HG03521 (cell line): ENCODE data around the gene INO80B.
"Not testable (repeated sequence)": the region's sequence is repeated elsewhere in the genome, so short reads cannot be mapped to it uniquely, and the experiment has no call there.

ENCODE experiments used
- ATAC-seq: cut with Tn5 transposase; IDR thresholded peaks from one replicate; pipeline ENCODE4 v1.9.1; 2021; ENCODE audit warnings: mild to moderate bottlenecking, moderate library complexity; ENCODE audit not compliant: unreplicated experiment

The INO80B gene

GRCh38 chr2:74425523-74425922 lies 29.4 kb upstream of the INO80B start:
- ATAC-seq = no peak

DNA sequence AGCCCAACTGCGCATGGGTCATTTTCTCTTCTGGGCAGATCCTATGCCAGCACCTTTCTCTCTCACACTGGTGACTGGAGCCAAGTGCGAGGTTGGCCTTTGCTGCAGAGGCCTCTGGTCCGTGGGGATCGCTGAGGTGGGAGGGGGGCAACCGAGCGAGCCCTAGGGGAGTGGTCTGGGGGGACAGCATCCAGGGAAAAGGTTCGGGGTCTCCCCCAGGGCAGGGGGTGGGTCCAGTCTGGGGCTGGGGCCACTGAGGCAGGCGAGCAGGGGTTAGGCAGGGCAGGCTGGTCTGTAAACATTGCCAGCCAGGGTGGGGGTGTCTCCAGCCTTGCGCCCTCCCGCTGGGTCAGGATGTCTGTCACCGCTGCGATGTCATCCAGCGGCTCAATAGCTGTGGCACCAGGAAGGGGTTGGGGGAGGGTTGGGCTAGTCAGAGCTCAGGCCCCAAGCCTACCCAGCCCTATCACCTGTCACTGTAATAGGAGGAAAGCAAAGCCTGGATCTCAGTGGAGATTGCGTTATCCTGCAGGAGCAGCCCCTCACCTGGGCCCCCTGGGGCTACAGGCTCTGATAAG lies 28.6 kb upstream of the INO80B start:
- ATAC-seq = no peak

GRCh38 chr2:74427551-74427950 lies 27.3 kb upstream of the INO80B start:
- no peak for ATAC-seq

GRCh38 chr2:74428675-74429074 lies 26.2 kb upstream of the INO80B start:
- ATAC-seq = no peak

DNA sequence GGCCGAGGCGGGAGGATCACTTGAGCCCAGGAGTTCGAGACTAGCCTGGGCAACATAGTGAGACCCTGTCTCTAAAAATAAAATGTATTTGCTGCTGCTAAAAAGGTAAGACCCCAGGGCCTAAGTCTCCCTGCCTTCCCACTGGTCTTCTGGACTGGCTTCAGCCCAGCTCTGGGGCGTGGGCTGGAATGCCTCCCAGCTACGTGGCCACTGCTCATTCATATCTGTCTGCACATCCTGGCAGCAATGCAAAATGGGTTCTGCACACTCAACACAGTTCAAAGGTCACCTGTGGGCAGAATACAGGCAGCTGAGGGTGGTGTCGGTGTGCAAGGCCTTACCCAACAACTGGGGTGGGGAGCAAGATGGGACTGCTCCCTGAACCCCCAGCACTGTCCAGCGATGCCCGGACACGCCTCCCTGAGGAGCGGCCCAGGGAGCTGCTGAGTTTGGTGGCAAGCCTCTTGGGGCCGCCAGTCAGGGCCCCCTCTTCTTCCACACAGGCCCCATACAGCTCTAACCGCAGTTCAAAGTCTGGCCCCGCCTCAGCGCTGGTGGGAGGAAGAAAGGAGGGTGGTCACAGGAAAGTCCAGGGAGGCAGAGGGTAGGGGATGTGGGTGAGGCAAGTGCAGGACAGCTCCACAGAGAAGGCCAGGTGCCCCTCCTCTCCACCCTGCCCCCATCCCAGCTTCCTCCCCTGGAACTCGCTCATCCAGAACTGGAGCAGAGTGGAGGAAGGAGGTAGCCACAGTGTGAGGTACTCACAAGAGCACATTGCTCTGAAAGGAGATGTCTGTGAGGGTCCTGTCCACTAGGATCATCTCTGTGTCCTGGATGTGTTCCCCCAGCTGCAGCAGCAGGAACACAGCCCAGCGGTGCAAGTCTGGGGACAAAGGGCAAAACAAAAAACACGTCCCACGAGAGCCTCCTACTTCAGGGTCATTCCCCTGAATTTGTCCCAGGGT lies 25.1 kb upstream of the INO80B start:
- ATAC-seq = no peak

- ATAC-seq = no peak
Observed at GRCh38 chr2:74430502-74430901, 24.4 kb upstream of the INO80B start.

- ATAC-seq = no peak
Observed at GRCh38 chr2:74436111-74436805, 18.6 kb upstream of the INO80B start.

DNA sequence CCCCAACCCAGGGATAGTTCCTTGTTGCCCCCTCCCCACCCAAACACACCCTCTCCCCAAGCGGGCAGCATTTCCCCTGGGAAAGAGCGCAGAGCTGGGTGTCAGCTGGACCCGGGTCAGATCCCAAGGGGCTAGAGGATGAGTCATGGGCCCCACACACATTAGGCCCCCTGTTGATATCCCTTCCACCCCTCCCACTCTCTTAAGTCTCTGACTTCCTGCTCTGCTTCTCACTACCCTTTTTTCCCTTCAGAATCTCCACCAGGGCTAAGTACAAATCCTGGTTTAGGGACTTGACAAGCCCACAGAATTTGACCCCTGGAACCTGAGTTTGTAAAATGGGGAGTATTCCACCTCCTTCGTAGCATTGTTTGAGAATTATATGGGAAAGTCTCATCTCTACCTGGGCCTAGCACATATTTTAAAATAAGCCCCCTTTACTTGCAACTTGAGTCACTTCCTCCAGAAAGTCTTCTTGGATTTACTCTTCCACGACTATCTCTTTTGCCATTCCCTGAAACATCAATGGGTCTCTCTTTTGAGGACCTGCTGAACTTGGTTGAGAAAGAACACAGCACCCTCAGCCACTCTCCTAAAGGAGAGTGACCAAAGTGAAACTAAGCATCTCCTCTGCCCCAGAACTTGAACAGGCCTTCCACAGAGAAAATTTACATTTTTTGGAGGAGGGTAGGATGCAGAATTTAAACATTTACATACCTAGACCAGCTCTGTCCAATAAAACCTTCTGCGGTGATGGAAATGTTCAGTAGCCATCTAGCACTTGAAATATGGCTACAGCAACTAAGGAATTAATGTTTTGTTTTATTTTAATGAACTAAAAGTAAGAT lies 17.8 kb upstream of the INO80B start:
- no peak for ATAC-seq

GRCh38 chr2:74438248-74438647 lies 16.6 kb upstream of the INO80B start:
- ATAC-seq = no peak

DNA sequence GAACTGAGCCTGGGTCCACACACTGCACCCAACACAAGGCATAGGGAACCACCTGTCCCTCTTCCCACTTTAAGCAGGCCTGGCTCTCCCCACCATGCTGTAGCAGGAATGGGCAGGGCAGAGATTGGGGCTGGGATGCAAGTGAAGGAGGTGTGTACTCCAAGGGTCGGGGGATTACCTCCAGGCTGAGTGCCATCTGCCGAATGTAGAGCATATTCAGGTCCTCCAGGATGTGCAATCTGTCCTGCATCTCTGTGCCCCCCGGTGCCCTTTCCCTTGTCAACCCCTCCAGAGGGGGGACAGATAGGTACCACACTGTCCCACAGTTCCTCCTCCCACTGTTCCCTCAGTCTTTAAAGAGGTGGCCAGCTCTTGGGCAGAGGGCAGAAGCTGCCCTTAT lies 15.5 kb upstream of the INO80B start:
- no peak for ATAC-seq

- peak; percentile 7 for ATAC-seq
Observed at GRCh38 chr2:74439803-74440377, 15.0 kb upstream of the INO80B start.

GRCh38 chr2:74440378-74441169 lies 14.3 kb upstream of the INO80B start:
- peak; percentile 82 for ATAC-seq

DNA sequence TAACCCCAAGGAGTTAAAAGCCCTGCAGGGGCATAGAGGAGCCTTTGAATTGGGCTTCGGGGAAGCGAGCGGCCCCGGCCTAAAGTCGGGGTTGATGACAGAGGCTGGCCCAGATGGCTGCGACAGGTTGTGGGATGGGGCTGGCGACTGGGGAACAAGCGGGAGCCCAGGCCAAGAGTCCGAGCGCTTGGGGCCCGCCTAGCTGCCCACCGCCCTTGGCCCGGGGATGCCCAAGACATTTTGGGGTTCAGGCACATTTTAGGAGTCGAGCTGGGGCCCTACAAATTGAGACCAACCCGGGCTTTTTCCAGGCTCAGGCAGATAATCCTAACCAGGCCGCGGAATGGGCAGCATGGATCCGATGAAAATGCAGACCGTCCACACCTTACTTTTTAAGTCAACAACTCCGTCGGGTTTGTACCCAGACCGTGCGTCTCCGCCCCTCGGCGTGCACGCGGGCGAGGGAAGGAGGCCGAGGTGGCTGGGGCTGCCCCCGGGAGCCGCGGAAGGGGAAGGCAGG lies 13.7 kb upstream of the INO80B start:
- no peak for ATAC-seq

- no peak for ATAC-seq
Observed at GRCh38 chr2:74441690-74442482, 13.0 kb upstream of the INO80B start, which contains the start of gene RTKN. Gene RTKN (minus strand): TSS chr2:74441937. CDS start chr2:74441816, 121 bp downstream.

DNA sequence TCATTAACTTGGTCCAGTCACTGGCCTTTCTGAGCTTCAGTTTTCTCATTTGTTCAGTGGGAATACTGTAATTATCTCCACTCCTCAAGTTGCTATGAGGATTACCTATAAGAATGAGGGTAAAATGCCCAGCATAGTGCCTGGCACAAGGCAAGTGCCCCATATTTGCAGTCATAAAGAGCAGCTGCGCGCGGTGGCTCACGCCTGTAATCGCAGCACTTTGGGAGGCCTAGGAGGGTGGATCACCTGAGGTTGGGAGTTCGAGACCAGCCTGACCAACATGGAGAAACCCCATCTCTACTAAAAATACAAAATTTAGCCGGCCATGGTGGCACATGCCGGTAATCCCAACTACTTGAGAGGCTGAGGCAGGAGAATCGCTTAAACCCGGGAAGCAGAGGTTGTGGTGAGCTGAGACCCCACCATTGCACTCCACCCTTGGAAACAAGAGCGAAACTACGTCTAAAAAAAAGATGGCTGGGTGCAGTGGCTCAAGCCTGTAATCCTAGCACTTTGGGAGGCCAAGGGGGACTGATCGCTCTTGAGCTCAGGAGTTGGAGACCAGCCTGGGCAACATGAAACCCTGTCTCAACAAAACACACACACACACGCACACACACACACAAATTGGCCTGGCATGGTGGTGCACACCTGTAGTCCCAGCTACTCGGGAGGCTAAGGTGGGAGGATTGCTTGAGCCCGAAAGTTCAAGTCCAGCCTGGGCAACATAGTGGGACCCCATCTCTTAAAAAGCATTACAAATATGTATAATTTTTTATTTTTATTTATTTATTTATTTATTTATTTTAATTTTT lies 12.2 kb upstream of the INO80B start:
- not testable (repeated sequence) for ATAC-seq

DNA sequence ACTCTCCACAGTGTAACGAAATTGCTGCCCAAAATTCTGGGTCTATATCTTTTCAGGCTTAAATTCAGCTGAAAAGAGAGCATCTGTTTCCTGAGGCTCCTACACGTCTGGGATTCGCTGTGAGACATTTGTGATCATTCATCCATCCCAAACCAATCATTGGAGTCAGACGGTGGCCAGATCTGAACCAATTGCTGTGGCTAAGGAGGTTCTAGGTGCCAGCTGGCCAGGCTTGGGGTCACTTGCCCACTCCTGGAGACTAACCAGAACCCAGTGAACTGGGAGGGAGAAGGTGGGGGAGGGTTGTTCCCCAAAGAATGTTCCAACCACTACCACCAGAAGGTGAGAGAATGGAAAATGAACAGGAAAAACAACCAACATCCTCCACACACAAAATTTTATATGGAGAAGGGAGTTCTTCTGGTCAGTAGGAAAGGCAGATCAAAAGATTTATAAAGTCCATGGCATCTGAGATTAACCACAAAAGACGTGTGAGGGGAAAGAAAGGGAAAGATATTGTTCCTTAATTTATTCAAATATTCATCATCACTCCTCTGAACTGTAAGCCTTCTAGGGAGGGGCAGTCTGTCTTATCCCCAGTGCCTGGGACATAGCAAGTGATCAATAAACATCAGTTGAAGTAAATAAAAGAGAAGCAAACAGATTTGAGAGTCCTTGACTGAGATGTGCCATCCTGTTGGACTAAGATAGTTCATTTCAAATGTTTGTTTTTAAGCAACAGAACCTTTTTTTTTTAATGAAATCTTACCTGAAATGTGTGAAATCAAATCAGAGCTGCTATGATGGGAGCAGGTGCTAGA lies 10.2 kb upstream of the INO80B start:
- no peak for ATAC-seq
